ENCODE data around the gene LTBP1.

Gene LTBP1

DNA sequence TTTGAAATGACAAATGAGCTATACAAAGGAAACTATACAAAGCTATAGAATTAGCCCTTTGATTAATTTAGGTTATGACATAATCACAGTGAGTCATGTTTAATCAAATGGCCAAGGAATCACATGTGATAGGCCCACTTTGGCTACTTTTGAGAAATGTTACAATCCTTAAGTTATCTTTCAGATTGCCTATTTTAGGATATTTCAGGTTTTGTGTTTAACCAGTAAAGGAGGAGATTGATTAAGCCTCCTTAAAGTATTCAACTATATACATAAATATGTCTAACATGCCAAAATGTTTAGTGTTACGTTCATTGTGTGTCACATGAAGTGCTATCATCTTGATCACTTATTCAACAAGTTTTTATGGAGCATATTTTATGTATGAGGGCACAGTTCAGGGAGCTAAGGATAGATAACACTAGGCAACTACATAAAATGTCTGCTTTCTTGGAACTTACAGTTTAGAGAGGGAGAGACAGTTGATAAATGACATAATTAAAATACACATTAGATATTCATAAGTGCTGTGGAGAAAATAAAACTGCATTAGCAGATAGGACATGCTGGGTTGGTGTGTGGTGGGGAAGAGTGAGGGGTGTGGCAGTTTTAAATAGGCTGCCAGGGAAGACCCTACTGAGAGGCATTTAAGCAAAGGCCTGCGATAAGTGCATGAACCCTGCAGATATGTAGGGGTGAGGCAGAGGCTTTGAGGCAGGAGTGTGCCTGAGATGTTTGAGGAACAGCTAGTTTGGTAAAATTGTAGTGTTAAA, 77.2 kb downstream of the LTBP1 start:
- Histone ChIP-seq H3K4me3 (ENCODE audit: low read length) (no peak overlapping the region), H3K4me1 (ENCODE audit: control insufficient read depth, insufficient read depth, low read length) (no peaks in the 10 kb centered on the region), H3K27ac (ENCODE audit: low read depth, low read length) (no peak overlapping the region), H3K36me3 (ENCODE audit: control insufficient read depth, insufficient read depth, low read length) (no peaks in the 10 kb centered on the region), H3K27me3 (ENCODE audit: control insufficient read depth, insufficient read depth, low read length) (no peaks in the 10 kb centered on the region), H3K9ac (ENCODE audit: low read length) (no peak overlapping the region)

DNA sequence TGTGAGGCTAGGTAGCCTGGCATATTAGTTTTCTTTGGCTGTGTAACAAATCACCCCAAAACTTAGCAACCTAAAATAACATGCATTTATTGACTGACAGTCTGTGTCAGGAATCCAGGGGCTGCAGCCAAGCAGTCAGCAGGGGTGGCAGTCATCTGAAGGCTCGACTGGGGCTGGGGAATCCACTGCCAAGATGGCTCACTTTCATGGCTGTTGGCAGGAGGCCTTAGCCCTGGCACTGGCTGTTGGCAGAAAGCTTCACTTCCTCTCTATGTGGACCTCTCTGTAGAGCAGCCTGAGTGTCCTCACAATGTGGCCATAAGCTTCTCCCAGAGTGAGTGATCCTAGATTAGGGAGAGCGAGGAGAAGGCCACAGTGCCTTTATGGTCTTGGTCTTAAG, 78.0 kb downstream of the LTBP1 start:
- Histone ChIP-seq H3K9ac (ENCODE audit: low read length) (no peak overlapping the region), H3K4me3 (ENCODE audit: low read length) (no peak overlapping the region), H3K27ac (ENCODE audit: low read depth, low read length) (no peak overlapping the region), H3K4me1 (ENCODE audit: control insufficient read depth, insufficient read depth, low read length) (no peaks in the 10 kb centered on the region), H3K36me3 (ENCODE audit: control insufficient read depth, insufficient read depth, low read length) (no peaks in the 10 kb centered on the region), H3K27me3 (ENCODE audit: control insufficient read depth, insufficient read depth, low read length) (no peaks in the 10 kb centered on the region)

DNA sequence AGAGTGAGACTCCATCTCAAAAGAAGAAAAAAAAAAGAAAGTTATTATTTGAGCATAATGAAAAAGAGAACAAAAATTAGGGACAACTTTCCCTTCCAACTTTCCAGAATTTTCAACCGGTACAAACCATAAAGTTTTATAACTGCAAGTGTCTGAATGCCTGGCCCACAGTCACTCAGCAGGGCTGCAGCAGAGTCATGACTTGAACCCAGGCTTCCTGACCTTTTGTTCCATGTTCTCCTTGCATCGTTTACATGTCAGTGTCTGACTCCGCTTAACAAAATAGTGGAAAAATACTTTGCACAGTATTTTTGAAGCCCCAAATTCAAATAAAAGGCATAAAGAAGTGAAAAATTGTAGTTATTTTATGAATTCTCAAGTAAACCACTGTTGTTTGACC, 82.7 kb downstream of the LTBP1 start:
- H3K36me3 ChIP-seq (ENCODE audit: control insufficient read depth, insufficient read depth, low read length), result no peaks in the 10 kb centered on the region
- H3K9ac ChIP-seq (ENCODE audit: low read length), result no peak overlapping the region
- H3K4me1 ChIP-seq (ENCODE audit: control insufficient read depth, insufficient read depth, low read length), result peaks cover 2% of the 10 kb centered on the region
- H3K27ac ChIP-seq (ENCODE audit: low read depth, low read length), result no peak overlapping the region
- no peaks in the 10 kb centered on the region for H3K27me3 ChIP-seq (ENCODE audit: control insufficient read depth, insufficient read depth, low read length)
- no peak overlapping the region for H3K4me3 ChIP-seq (ENCODE audit: low read length)

DNA sequence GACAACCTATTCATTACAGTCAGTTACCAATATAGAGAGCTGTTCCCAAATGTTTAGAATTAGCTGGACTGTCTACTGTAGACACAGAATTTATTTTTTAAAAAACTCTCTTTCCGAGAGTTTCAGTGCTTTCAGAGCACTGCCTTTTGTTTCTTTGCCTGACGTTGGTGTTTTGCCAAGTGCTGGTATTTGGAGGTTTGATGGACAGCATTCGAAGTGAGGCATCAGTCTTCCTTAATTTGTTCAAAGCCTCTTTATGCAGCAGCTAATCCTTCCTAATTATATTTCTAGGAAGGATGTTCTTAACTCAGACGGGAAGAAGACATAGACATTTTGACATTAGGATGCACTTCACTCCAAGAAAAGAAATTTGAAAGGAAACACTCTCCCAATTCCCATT, 83.2 kb downstream of the LTBP1 start:
- no peak overlapping the region for H3K4me3 ChIP-seq (ENCODE audit: low read length)
- H3K27ac ChIP-seq (ENCODE audit: low read depth, low read length), result no peak overlapping the region
- H3K27me3 ChIP-seq (ENCODE audit: control insufficient read depth, insufficient read depth, low read length), result no peaks in the 10 kb centered on the region

DNA sequence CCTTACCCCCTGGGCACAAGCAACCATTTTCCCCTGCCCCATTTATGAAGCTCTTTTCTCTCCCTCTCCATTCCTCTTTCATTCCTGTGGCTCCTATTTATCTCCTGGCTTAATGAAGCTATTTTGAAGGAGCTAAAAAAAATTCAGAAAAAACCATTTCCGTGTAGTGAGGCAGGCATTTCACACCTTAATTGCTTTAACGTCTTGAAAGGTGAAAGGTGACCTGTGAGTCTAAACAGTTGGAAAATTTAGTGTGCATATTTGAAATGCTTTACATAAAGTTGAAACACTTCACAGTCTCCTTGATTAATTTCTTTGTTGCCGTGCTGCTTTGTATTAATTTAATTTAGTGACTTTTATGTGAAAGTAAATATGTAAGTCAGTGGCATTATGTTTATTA, 83.6 kb downstream of the LTBP1 start:
- no peak overlapping the region for H3K9ac ChIP-seq (ENCODE audit: low read length)
- H3K4me1 ChIP-seq (ENCODE audit: control insufficient read depth, insufficient read depth, low read length), result peaks cover 5% of the 10 kb centered on the region
- H3K27ac ChIP-seq (ENCODE audit: low read depth, low read length), result no peak overlapping the region

More for the DNA sequence above, 83.2 kb downstream of the LTBP1 start:
- Histone ChIP-seq H3K4me1 (ENCODE audit: control insufficient read depth, insufficient read depth, low read length) (peaks cover 4% of the 10 kb centered on the region), H3K9ac (ENCODE audit: low read length) (no peak overlapping the region), H3K36me3 (ENCODE audit: control insufficient read depth, insufficient read depth, low read length) (no peaks in the 10 kb centered on the region)

DNA sequence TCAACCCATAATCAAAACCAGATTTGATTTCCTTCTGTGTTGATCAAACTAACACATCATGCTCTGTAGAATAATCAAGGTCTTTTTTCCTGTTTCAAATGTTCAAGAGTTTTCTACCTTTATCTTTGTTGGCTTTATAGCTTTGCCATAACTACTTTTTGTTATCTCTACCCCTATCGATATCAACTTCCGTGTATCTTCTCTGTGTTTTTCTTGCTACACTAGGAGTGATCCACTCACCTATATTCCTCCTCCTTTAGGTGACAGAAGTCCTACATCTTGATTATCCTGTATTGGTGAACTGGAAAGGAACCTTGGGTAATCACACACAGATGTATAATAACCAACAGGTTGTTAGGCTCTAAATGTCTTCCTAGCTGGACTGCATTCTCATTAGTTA, 85.5 kb downstream of the LTBP1 start:
- H3K9ac ChIP-seq (ENCODE audit: low read length), result no peak overlapping the region
- no peaks in the 10 kb centered on the region for H3K36me3 ChIP-seq (ENCODE audit: control insufficient read depth, insufficient read depth, low read length)
- H3K27ac ChIP-seq (ENCODE audit: low read depth, low read length), result no peak overlapping the region
- H3K4me3 ChIP-seq (ENCODE audit: low read length), result no peak overlapping the region
- H3K27me3 ChIP-seq (ENCODE audit: control insufficient read depth, insufficient read depth, low read length), result no peaks in the 10 kb centered on the region
- peaks cover 9% of the 10 kb centered on the region for H3K4me1 ChIP-seq (ENCODE audit: control insufficient read depth, insufficient read depth, low read length)

More for the DNA sequence above, 83.6 kb downstream of the LTBP1 start:
- Histone ChIP-seq H3K4me3 (ENCODE audit: low read length) (no peak overlapping the region), H3K36me3 (ENCODE audit: control insufficient read depth, insufficient read depth, low read length) (no peaks in the 10 kb centered on the region), H3K27me3 (ENCODE audit: control insufficient read depth, insufficient read depth, low read length) (no peaks in the 10 kb centered on the region)

DNA sequence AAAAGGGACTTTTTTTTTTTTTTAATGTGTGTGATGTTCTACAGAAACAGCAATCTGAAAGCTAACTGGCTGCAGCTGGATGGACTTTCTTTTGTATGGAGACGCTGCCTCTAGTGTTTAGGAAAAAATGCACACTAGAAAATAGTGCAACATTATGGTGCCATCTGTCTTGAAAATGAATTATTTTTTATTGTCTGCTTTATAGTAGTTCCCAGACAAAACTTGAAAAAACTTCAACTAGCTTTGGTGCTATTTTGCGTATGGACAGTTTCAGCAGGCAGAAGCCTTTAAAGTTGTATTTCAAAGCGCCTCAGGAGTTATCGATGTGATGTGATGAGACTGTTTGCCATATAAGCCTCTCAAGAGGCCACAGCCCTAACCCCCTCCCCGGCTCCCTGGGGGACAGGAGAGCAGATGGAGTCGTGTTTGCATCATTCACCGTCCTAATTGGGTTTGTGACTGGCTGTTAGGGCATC, 86.9 kb downstream of the LTBP1 start:
- Histone ChIP-seq H3K4me3 (ENCODE audit: low read length) (peak overlapping the region; percentile 54), H3K9ac (ENCODE audit: low read length) (no peak overlapping the region), H3K4me1 (ENCODE audit: control insufficient read depth, insufficient read depth, low read length) (peaks cover 9% of the 10 kb centered on the region), H3K27ac (ENCODE audit: low read depth, low read length) (peak overlapping the region; percentile 31), H3K27me3 (ENCODE audit: control insufficient read depth, insufficient read depth, low read length) (no peaks in the 10 kb centered on the region), H3K36me3 (ENCODE audit: control insufficient read depth, insufficient read depth, low read length) (no peaks in the 10 kb centered on the region)

DNA sequence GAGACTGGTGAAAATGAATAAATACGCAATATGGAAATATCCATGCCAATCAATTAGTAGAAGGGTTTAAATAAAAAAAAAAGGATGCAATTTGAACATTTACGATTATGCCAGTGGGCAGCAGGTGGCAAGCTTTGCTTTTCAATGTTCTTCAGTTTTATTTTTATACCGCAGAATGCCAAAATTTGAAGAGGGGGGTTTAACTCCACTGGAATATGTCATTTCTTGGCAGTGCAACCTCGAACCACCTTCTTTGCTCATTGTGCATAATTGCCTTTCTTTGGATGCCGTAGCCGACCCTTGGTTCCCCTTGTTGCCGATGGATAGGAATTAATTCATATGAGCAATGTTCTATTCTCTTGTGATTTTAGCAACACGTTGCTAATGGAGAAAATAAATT, 88.0 kb downstream of the LTBP1 start:
- H3K27me3 ChIP-seq (ENCODE audit: control insufficient read depth, insufficient read depth, low read length), result no peaks in the 10 kb centered on the region
- no peak overlapping the region for H3K27ac ChIP-seq (ENCODE audit: low read depth, low read length)
- H3K36me3 ChIP-seq (ENCODE audit: control insufficient read depth, insufficient read depth, low read length), result no peaks in the 10 kb centered on the region
- peak overlapping the region; percentile 43 for H3K4me3 ChIP-seq (ENCODE audit: low read length)
- no peak overlapping the region for H3K9ac ChIP-seq (ENCODE audit: low read length)
- peaks cover 9% of the 10 kb centered on the region for H3K4me1 ChIP-seq (ENCODE audit: control insufficient read depth, insufficient read depth, low read length)

DNA sequence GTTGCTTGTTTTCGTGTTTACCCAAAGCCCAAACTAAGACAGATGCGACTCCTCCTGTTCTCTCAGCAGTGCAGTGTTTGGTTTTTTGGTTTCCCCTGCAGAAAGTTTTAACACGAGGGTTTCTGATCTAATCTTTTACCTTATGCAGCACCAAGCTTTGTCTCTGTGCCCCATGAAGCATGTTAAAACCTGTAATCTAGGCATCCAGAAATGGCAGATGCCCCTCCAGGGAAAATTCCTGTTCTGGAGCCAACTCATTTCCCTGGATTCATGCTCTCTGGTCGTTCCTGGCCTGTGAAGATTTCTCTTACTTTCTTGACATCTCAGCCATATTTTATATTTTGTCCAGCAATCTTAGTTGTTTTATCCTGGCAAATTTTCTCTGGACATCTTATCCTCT, 91.5 kb downstream of the LTBP1 start:
- Histone ChIP-seq H3K27ac (ENCODE audit: low read depth, low read length) (no peak overlapping the region), H3K4me3 (ENCODE audit: low read length) (no peak overlapping the region), H3K9ac (ENCODE audit: low read length) (no peak overlapping the region), H3K4me1 (ENCODE audit: control insufficient read depth, insufficient read depth, low read length) (peaks cover 12% of the 10 kb centered on the region), H3K36me3 (ENCODE audit: control insufficient read depth, insufficient read depth, low read length) (no peaks in the 10 kb centered on the region), H3K27me3 (ENCODE audit: control insufficient read depth, insufficient read depth, low read length) (no peaks in the 10 kb centered on the region)

DNA sequence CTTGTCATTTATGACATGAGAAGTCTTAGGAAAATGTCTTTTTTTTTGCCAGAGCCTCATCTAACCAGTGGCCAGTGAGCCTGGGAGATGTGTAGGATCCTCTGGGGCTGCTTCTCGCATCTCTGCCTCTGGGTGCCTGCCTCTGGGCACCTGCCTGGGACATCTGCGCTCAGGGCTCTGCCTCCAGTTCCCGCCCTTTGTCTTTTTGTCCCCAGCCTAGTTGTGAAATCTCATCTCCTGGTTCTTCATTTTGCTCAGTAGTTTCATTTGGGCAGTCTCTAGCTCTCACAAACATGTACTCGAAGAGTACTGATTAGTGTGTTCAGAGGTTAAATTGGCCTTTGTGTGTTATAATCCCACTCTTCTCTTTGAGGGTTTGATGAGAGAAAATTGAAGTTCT, 92.0 kb downstream of the LTBP1 start:
- H3K4me1 ChIP-seq (ENCODE audit: control insufficient read depth, insufficient read depth, low read length), result peaks cover 12% of the 10 kb centered on the region
- no peaks in the 10 kb centered on the region for H3K36me3 ChIP-seq (ENCODE audit: control insufficient read depth, insufficient read depth, low read length)
- no peaks in the 10 kb centered on the region for H3K27me3 ChIP-seq (ENCODE audit: control insufficient read depth, insufficient read depth, low read length)
- H3K4me3 ChIP-seq (ENCODE audit: low read length), result no peak overlapping the region
- no peak overlapping the region for H3K27ac ChIP-seq (ENCODE audit: low read depth, low read length)
- H3K9ac ChIP-seq (ENCODE audit: low read length), result no peak overlapping the region

DNA sequence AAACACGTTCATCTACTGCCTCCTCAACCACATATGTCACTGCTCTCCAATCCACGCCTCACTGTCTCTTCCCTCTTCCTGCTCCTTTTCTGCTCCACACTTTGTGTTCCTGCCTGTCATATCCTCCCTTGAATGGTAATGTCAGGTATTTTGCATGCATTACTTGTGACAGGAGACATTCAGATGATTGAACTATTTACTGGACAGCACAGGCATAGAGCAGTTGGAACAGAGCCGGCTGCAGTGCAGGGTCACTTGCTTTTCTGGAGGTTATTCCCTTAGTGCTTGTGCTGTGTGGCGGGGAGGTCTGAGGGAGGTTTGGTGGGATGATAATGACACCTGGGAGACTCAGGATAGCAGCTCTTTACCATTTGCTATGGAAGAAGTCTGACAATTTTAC, 93.8 kb downstream of the LTBP1 start:
- H3K4me1 ChIP-seq (ENCODE audit: control insufficient read depth, insufficient read depth, low read length), result peaks cover 5% of the 10 kb centered on the region
- H3K9ac ChIP-seq (ENCODE audit: low read length), result no peak overlapping the region
- H3K4me3 ChIP-seq (ENCODE audit: low read length), result no peak overlapping the region
- H3K27ac ChIP-seq (ENCODE audit: low read depth, low read length), result no peak overlapping the region
- H3K27me3 ChIP-seq (ENCODE audit: control insufficient read depth, insufficient read depth, low read length), result no peaks in the 10 kb centered on the region
- no peaks in the 10 kb centered on the region for H3K36me3 ChIP-seq (ENCODE audit: control insufficient read depth, insufficient read depth, low read length)

DNA sequence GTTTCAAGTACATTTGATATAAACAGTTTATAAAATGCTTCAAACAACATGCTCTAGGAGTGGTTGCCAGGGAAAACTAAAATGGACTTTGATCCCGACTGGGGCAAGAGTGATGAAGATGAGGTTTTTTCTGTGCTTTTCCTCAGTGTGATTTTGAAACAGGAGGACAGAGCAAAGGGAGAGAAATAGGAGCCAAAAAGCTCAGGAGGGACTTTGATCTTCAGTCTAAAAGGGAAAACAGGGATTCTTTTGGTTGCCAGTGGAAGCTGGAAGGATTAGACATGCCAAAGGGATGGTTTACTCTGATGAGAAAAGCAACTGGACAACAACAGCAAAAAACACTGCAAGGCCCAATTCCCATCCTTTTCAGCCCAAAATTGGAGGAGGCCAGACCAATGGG, 95.5 kb downstream of the LTBP1 start:
- Histone ChIP-seq H3K27ac (ENCODE audit: low read depth, low read length) (no peak overlapping the region), H3K36me3 (ENCODE audit: control insufficient read depth, insufficient read depth, low read length) (no peaks in the 10 kb centered on the region), H3K4me3 (ENCODE audit: low read length) (no peak overlapping the region), H3K27me3 (ENCODE audit: control insufficient read depth, insufficient read depth, low read length) (no peaks in the 10 kb centered on the region), H3K9ac (ENCODE audit: low read length) (no peak overlapping the region), H3K4me1 (ENCODE audit: control insufficient read depth, insufficient read depth, low read length) (peaks cover 3% of the 10 kb centered on the region)

DNA sequence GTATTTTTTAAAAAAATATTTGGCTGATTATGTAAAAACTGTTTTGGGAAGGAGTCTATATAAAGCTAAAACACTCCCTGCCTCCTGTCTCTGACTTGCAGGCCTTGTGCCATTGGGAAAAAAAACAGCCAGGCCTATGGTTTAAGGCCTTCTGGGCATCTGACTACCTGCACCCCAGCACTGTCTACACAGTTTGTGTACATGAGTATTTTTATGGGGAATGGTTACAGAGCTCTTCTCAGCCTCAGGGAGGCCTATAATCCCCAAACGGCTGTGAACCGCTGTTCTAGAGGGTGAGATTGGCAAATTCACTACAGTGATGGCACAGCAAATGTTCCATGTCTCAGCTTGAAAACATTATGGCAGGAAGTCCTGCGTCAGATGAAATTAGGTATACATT, 96.1 kb downstream of the LTBP1 start:
- no peak overlapping the region for H3K9ac ChIP-seq (ENCODE audit: low read length)
- no peak overlapping the region for H3K4me3 ChIP-seq (ENCODE audit: low read length)
- peaks cover 3% of the 10 kb centered on the region for H3K4me1 ChIP-seq (ENCODE audit: control insufficient read depth, insufficient read depth, low read length)
- no peaks in the 10 kb centered on the region for H3K36me3 ChIP-seq (ENCODE audit: control insufficient read depth, insufficient read depth, low read length)
- no peak overlapping the region for H3K27ac ChIP-seq (ENCODE audit: low read depth, low read length)
- no peaks in the 10 kb centered on the region for H3K27me3 ChIP-seq (ENCODE audit: control insufficient read depth, insufficient read depth, low read length)
